GM19455 (cell line): ENCODE measurements around the gene GGCT.
"Not testable (repeated sequence)": the region's sequence is repeated elsewhere in the genome, so short reads cannot be mapped to it uniquely, and the experiment has no call there.

Experiments used
- ATAC-seq: cut with Tn5 transposase; IDR thresholded peaks from one replicate; pipeline ENCODE4 v1.9.1; 2021; ENCODE audit not compliant: unreplicated experiment

The GGCT gene

GRCh38 chr7:30504301-30505173 is at the start of gene GGCT:
GGCT (minus strand) TSS chr7:30504829; CDS start chr7:30504709, 120 bp downstream.
- ATAC-seq: peak; percentile 98

- no peak for ATAC-seq
These were observed 48.9 kb upstream of the GGCT start for GRCh38 chr7:30553546-30553945.

GRCh38 chr7:30553141-30553540 is 48.5 kb upstream of the GGCT start:
- no peak for ATAC-seq

GRCh38 chr7:30552330-30552729 is 47.7 kb upstream of the GGCT start:
- no peak for ATAC-seq

GRCh38 chr7:30549931-30550493 is 45.4 kb upstream of the GGCT start:
- ATAC-seq: no peak

- ATAC-seq: peak; percentile 66
These were observed 44.2 kb upstream of the GGCT start for GRCh38 chr7:30548845-30549244.

- no peak for ATAC-seq
These were observed 42.0 kb upstream of the GGCT start for GRCh38 chr7:30546596-30546995.

- no peak for ATAC-seq
These were observed 41.3 kb upstream of the GGCT start for GRCh38 chr7:30545791-30546555.

- no peak for ATAC-seq
These were observed 39.3 kb upstream of the GGCT start for GRCh38 chr7:30543813-30544525.

- ATAC-seq: not testable (repeated sequence)
These were observed 38.5 kb upstream of the GGCT start for GRCh38 chr7:30543115-30543514.

- ATAC-seq: no peak
These were observed 29.3 kb upstream of the GGCT start for GRCh38 chr7:30533886-30534285.

- no peak for ATAC-seq
These were observed 26.7 kb upstream of the GGCT start for GRCh38 chr7:30531286-30531685.

GRCh38 chr7:30530373-30530772 is 25.7 kb upstream of the GGCT start:
- ATAC-seq: no peak

- ATAC-seq: no peak
These were observed 24.1 kb upstream of the GGCT start for GRCh38 chr7:30528779-30529178.

GRCh38 chr7:30527297-30527696 is 22.7 kb upstream of the GGCT start:
- not testable (repeated sequence) for ATAC-seq

GRCh38 chr7:30526163-30526562 is 21.5 kb upstream of the GGCT start:
- ATAC-seq: no peak

GRCh38 chr7:30525429-30525828 is 20.8 kb upstream of the GGCT start:
- ATAC-seq: no peak

GRCh38 chr7:30524545-30524944 is 19.9 kb upstream of the GGCT start:
- no peak for ATAC-seq

- no peak for ATAC-seq
These were observed 18.8 kb upstream of the GGCT start for GRCh38 chr7:30523466-30523865.

- no peak for ATAC-seq
These were observed 17.5 kb upstream of the GGCT start for GRCh38 chr7:30522159-30522558.

GRCh38 chr7:30521532-30521931 is 16.9 kb upstream of the GGCT start:
- ATAC-seq: no peak
